ENCODE data around the gene GIPC3. TPM values are rescaled to one million over a fixed set of nuclear protein-coding genes. Genes with fewer than 3 reads are reported as not detected.

GIPC3 gene
- polyA plus RNA-seq, 12 donors = 1.1 to 3.2 (median 1.5) TPM; not detected in 2

DNA sequence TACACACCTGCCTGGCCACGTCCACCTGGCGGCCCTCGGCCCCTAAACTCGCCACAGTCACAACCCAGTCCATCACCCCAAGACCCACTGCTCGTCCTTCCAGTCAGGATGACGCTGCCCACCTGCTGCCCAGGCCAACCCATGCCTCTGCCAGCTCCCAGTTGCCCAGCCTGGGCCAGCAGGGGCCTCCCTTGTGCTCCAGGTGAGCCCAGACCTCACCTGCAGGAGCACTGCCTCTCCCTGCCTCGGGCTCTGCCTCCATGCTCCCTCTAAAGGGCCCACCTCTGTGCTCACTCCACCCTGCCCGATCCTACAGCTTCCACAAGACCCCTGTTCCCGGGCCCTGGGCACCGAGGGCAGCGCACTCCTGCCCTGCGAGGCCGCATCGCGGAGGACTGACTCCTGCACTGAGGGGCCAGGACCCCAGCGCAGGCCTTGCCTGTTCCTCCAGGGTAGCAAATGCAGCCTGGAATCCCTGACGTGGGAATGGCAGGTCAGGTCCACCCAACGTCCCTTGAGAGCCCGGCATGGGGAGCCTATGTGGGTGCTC is 49.3 kb downstream of the GIPC3 start:
- DNase-seq = no peak

GRCh38 chr19:3636506-3636905 is 51.2 kb downstream of the GIPC3 start:
- no peak for DNase-seq

- DNase-seq = no peak
Observed at GRCh38 chr19:3636962-3637361, 51.7 kb downstream of the GIPC3 start.

- no peak for DNase-seq
Observed at GRCh38 chr19:3637621-3638020, 52.3 kb downstream of the GIPC3 start.

GRCh38 chr19:3638208-3639193 is 53.2 kb downstream of the GIPC3 start:
- DNase-seq = no peak

DNA sequence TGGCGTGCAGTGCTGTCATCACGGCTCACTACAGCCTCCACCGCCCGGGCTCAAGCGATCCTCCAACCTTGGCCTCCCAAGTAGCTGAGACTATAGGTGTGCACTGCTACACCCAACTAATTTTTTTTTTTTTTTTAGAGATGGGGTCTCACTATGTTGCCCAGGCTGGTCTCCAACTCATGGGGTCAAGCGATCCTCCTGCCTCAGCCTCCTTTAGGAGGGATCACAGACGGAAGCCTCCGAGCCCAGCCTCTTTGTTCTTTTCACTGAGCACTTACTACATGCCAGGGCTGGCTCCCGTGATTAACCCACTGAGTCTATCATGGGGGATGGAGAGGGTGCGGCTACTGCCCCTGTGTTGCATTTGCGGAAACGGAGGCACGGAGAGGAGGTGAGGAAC is 54.2 kb downstream of the GIPC3 start:
- no peak for DNase-seq

GRCh38 chr19:3641515-3642269 is 56.4 kb downstream of the GIPC3 start:
- no peak for DNase-seq

GRCh38 chr19:3642296-3642695 is 57.0 kb downstream of the GIPC3 start:
- no peak for DNase-seq

Other genes starting within 250 kb of the GIPC3 start
- gene NFIC, start 218.9 kb upstream of the GIPC3 start, polyA plus RNA-seq (ENCODE audit: insufficient read length in 12 of 12) = 100 to 1,000 TPM in 1 of 12 donors, 10 to 100 TPM in 11; 30.9 to 375 (median 38.9) TPM
- 10 to 100 TPM in 1 of 12 donors, 1 to 10 TPM in 1, under 1 TPM in 4, not detected in 6; 0.46 to 75.8 (median 0.69) TPM for gene SMIM24, start 105.0 kb upstream of the GIPC3 start, polyA plus RNA-seq (ENCODE audit: insufficient read length in 12 of 12)
- not detected for gene SMIM44, start 102.0 kb upstream of the GIPC3 start, polyA plus RNA-seq (ENCODE audit: insufficient read length in 12 of 12)
- gene DOHH, start 84.8 kb upstream of the GIPC3 start, polyA plus RNA-seq (ENCODE audit: insufficient read length in 12 of 12) = 10 to 100 TPM in 1 of 12 donors, 1 to 10 TPM in 10, not detected in 1; 3.8 to 15.8 (median 5.0) TPM
- gene FZR1, start 79.2 kb upstream of the GIPC3 start, polyA plus RNA-seq (ENCODE audit: insufficient read length in 12 of 12) = 10 to 100 TPM in 11 of 12 donors, not detected in 1; 21.8 to 47.2 (median 28.8) TPM
- gene TEKTIP1, start 46.3 kb upstream of the GIPC3 start, polyA plus RNA-seq (ENCODE audit: insufficient read length in 12 of 12) = 1 to 10 TPM in 10 of 12 donors, not detected in 2; 1.5 to 3.6 (median 3.0) TPM
- gene MFSD12, start 27.9 kb upstream of the GIPC3 start, polyA plus RNA-seq (ENCODE audit: insufficient read length in 12 of 12) = 10 to 100 TPM in 11 of 12 donors, not detected in 1; 19.3 to 48.1 (median 24.1) TPM
- 10 to 100 TPM in 11 of 12 donors, not detected in 1; 21.8 to 78.3 (median 32.1) TPM for gene HMG20B, start 12.5 kb upstream of the GIPC3 start, polyA plus RNA-seq (ENCODE audit: insufficient read length in 12 of 12)
- 1 to 10 TPM in 9 of 12 donors, under 1 TPM in 1, not detected in 2; 0.96 to 2.9 (median 1.8) TPM for gene TBXA2R, start 21.4 kb downstream of the GIPC3 start, polyA plus RNA-seq (ENCODE audit: insufficient read length in 12 of 12)
- gene CACTIN, start 41.3 kb downstream of the GIPC3 start, polyA plus RNA-seq (ENCODE audit: insufficient read length in 12 of 12) = 10 to 100 TPM in 11 of 12 donors, not detected in 1; 13.8 to 32.4 (median 16.3) TPM
- gene PIP5K1C, start 115.0 kb downstream of the GIPC3 start, polyA plus RNA-seq (ENCODE audit: insufficient read length in 12 of 12) = 10 to 100 TPM in 11 of 12 donors, not detected in 1; 16.0 to 30.4 (median 19.9) TPM
- 10 to 100 TPM in 1 of 12 donors, 1 to 10 TPM in 1, under 1 TPM in 8, not detected in 2; 0.18 to 15.1 (median 0.61) TPM for gene TJP3, start 122.9 kb downstream of the GIPC3 start, polyA plus RNA-seq (ENCODE audit: insufficient read length in 12 of 12)
- 10 to 100 TPM in 7 of 12 donors, 1 to 10 TPM in 4, not detected in 1; 9.1 to 35.4 (median 12.2) TPM for gene APBA3, start 176.2 kb downstream of the GIPC3 start, polyA plus RNA-seq (ENCODE audit: insufficient read length in 12 of 12)
- 10 to 100 TPM in 11 of 12 donors, not detected in 1; 17.1 to 26.3 (median 23.1) TPM for gene MRPL54, start 177.2 kb downstream of the GIPC3 start, polyA plus RNA-seq (ENCODE audit: insufficient read length in 12 of 12)
- gene RAX2, start 186.8 kb downstream of the GIPC3 start, polyA plus RNA-seq (ENCODE audit: insufficient read length in 12 of 12) = not detected
- 1 to 10 TPM in 4 of 12 donors, under 1 TPM in 6, not detected in 2; 0.51 to 3.6 (median 0.78) TPM for gene MATK, start 200.9 kb downstream of the GIPC3 start, polyA plus RNA-seq (ENCODE audit: insufficient read length in 12 of 12)